GM12878 (cell line): Measurements from ENCODE around the gene PHEX. TPM values are rescaled to one million over a fixed set of nuclear protein-coding genes. Genes with fewer than 3 reads are reported as not detected.

Source experiments
- ATAC-seq: fragments of 200-7000 bp; cut with Tn5 transposase; 3 replicates; pipeline ENCODE4 v1.9.1; 2020; ENCODE audit warnings: mild to moderate bottlenecking, moderate library complexity
- BruUV-seq: library from RNA; stranded (reverse); fragments of 400-500 nt; replicated peaks from 2 replicates; lab custom pipeline; 2021; lab: Mats Ljungman, UMichigan
- CTCF ChIA-PET: fragments of 300-600 bp; sonication (Branson Sonifier 250); formaldehyde crosslinking; extraction: SDS; loops from one replicate; lab custom pipeline; 2021; ENCODE audit warnings: inconsistent platforms; lab: Yijun Ruan, JAX
- POLR2A ChIA-PET: fragments of 350-600 bp; formaldehyde crosslinking; extraction: SDS; loops from one replicate; lab custom pipeline; 2021; ENCODE audit warnings: inconsistent platforms; lab: Charles Lee
- RAD21 ChIA-PET: fragments of 300-600 bp; sonication (Branson Sonifier 250); formaldehyde crosslinking; loops from one replicate; lab custom pipeline; 2023; ENCODE audit warnings: antibody characterized with exemption; ENCODE audit not compliant: unreplicated experiment; lab: Charles Lee
- SMC1A ChIA-PET: fragments of 300-600 bp; sonication (Branson Sonifier 250); formaldehyde crosslinking; loops from one replicate; lab custom pipeline; 2023; ENCODE audit not compliant: unreplicated experiment, uncharacterized antibody; lab: Charles Lee
- DNase-seq: peaks from one replicate; pipeline ENCODE4 v3.0.0-alpha.2; 2011; ENCODE audit warnings: low read depth, low spot score
- FAIRE-seq: peaks from 3 replicates; lab custom pipeline; 2011; peaks lifted over from hg19 to GRCh38; lab: Jason Lieb, UNC
- H2AFZ ChIP-seq: 2 replicates; pipeline ENCODE4 v1.6.0; 2011; ENCODE audit warnings: low read depth, low read length, control low read depth; ENCODE audit not compliant: control insufficient read depth
- H3K27ac ChIP-seq: 2 replicates; pipeline ENCODE4 v1.5.1; 2011; ENCODE audit warnings: control low read depth; ENCODE audit not compliant: control insufficient read depth, insufficient read depth
- H3K27me3 ChIP-seq, 2 experiments: replicated peaks in 1 of 2; 2 replicates each; pipeline versions ENCODE4 v1.6.0 to v1.6.1; 2011; ENCODE audit warnings: low read length in 1 of 2; ENCODE audit not compliant: control insufficient read depth in 2 of 2, insufficient read depth in 2 of 2
- H3K36me3 ChIP-seq, 2 experiments: 2 replicates each; pipeline ENCODE4 v1.5.1; 2011; ENCODE audit warnings: low read length in 1 of 2; ENCODE audit not compliant: control insufficient read depth in 2 of 2, insufficient read depth in 2 of 2
- H3K4me1 ChIP-seq: 2 replicates; pipeline ENCODE4 v1.6.1; 2011; ENCODE audit warnings: mild to moderate bottlenecking, low read length, moderate library complexity, mixed read lengths; ENCODE audit not compliant: control insufficient read depth, insufficient read depth
- H3K4me2 ChIP-seq: 2 replicates; pipeline ENCODE4 v1.6.0; 2011; ENCODE audit warnings: control low read depth; ENCODE audit not compliant: control insufficient read depth, insufficient read depth
- H3K4me3 ChIP-seq: fragments of 200-600 bp; sonication (generic); 2 replicates; pipeline ENCODE4 v1.5.1; 2016
- H3K79me2 ChIP-seq: 2 replicates; pipeline ENCODE4 v1.6.0; 2011; ENCODE audit warnings: low read length; ENCODE audit not compliant: control insufficient read depth, insufficient read depth
- H3K9ac ChIP-seq: 2 replicates; pipeline ENCODE4 v1.8.0; 2011; ENCODE audit warnings: low read length, control low read depth, mixed read lengths; ENCODE audit not compliant: control insufficient read depth, insufficient read depth
- H3K9me3 ChIP-seq: replicated peaks from 3 replicates; pipeline ENCODE4 v1.5.1; 2011; ENCODE audit warnings: mild to moderate bottlenecking, low read length; ENCODE audit not compliant: control insufficient read depth, insufficient read depth
- H4K20me1 ChIP-seq: 2 replicates; pipeline ENCODE4 v1.6.0; 2011; ENCODE audit not compliant: control insufficient read depth, insufficient read depth
- CBX3 ChIP-seq: fragments of 200-600 bp; sonication (generic); IDR thresholded peaks from 2 replicates; pipeline ENCODE4 v1.6.1; 2016; ENCODE audit warnings: low read depth, borderline replicate concordance
- CHD4 ChIP-seq: fragments of 200-600 bp; sonication (generic); IDR thresholded peaks from 2 replicates; pipeline ENCODE4 v1.6.1; 2016; ENCODE audit warnings: mild to moderate bottlenecking
- FOS ChIP-seq: IDR thresholded peaks from 3 replicates; pipeline ENCODE4 v1.6.1; 2011; ENCODE audit warnings: borderline replicate concordance; ENCODE audit not compliant: insufficient read length; ENCODE audit errors: extremely low read depth
- IRF4 ChIP-seq: IDR thresholded peaks from 2 replicates; pipeline ENCODE4 v1.6.1; 2011; ENCODE audit warnings: low read depth, low read length
- JUND ChIP-seq: IDR thresholded peaks from 2 replicates; pipeline ENCODE4 v1.6.1; 2012; ENCODE audit warnings: low read depth, mild to moderate bottlenecking, low read length, improper control_type of control experiment, moderate library complexity
- NRF1 ChIP-seq: conservative IDR thresholded peaks from 2 replicates; pipeline ENCODE4 v1.6.1; 2011; ENCODE audit warnings: mild to moderate bottlenecking, low read depth, low read length, improper control_type of control experiment
- PAX5 ChIP-seq: IDR thresholded peaks from 2 replicates; pipeline ENCODE4 v1.6.1; 2011; ENCODE audit warnings: low read depth, low read length, borderline replicate concordance
- RAD21 ChIP-seq: IDR thresholded peaks from 2 replicates; pipeline ENCODE4 v1.6.1; 2011; ENCODE audit warnings: mild to moderate bottlenecking, low read depth, low read length, moderate library complexity; ENCODE audit not compliant: insufficient read depth
- YBX1 ChIP-seq: fragments of 450-650 bp; IDR thresholded peaks from 2 replicates; pipeline ENCODE4 v1.6.1; 2016; ENCODE audit warnings: antibody characterized with exemption
- ZNF592 ChIP-seq: fragments of 450-650 bp; IDR thresholded peaks from 2 replicates; pipeline ENCODE4 v1.6.1; 2017; ENCODE audit warnings: mild to moderate bottlenecking, moderate library complexity
- WGBS: methylation state at CpG from one replicate; pipeline ENCODE4 v1.1.6; 2016; ENCODE audit warnings: low lambda C conversion rate; ENCODE audit not compliant: insufficient replicate concordance, insufficient coverage; ENCODE audit errors: missing lambda C conversion rate; 5-methylcytosine and 5-hydroxymethylcytosine counted together
- in situ Hi-C: fragments of 300-500 bp; cut with MboI; formaldehyde crosslinking; loops from 9 replicates; pipeline ENCODE4 v1.14.3; 2018; ENCODE audit warnings: mixed read lengths
- intact Hi-C: fragments of 100-400 bp; cut with micrococcal nuclease; formaldehyde crosslinking; loops from one replicate; pipeline ENCODE4 v1.14.2; 2022; ENCODE audit not compliant: unreplicated experiment
- polyA plus RNA-seq, 11 experiments: library from polyadenylated mRNA; depleted of rRNA in 4 of 11; unstranded in 6 of 11; stranded (reverse) in 5 of 11; fragments of >200 nt; fragmentation: Nextera tagmentation in 4 of 11; fragmentation: Illumina TruSeq in 1 of 11; extraction: Ambion mirVana in 4 of 11; extraction: Trizol in 1 of 11; gene quantifications; 1 replicate in 1 of 11; 2 replicates in 10 of 11; pipeline versions ENCODE4 v1.2.1 to v1.2.3, GENCODE V29; 2011 to 2016; ENCODE audit warnings: inconsistent platforms in 2 of 11, missing spikeins in 2 of 11, low read depth in 1 of 11
- total RNA-seq, 4 experiments: library from RNA; depleted of rRNA in 3 of 4; stranded (reverse); fragments of >200 nt in 3 of 4; fragmentation: Illumina TruSeq in 1 of 4; extraction: Trizol in 1 of 4; gene quantifications; 2 replicates each; pipeline versions ENCODE4 v1.2.1 to v1.2.3, GENCODE V29; 2013 to 2021
- TF ChIP-seq, protein P1 (sequence below): IDR thresholded peaks from 2 replicates; pipeline ENCODE4 v1.6.1; 2012; ENCODE audit warnings: improper control_type of control experiment, low read depth, low read length; ENCODE audit not compliant: insufficient replicate concordance
- TF ChIP-seq, protein P2 (sequence below): fragments of 450-650 bp; IDR thresholded peaks from 2 replicates; pipeline ENCODE4 v1.6.1; 2017; ENCODE audit warnings: mild to moderate bottlenecking

The PHEX gene
- total and polyA plus RNA-seq, 10 of the 15 experiments (the other 5 are each of a cell fraction or from before 2014, with no cell fraction given) = 0.12 to 97.2 (median 0.55) TPM

GRCh38 chrX:22125481-22125880 lies 93.4 kb downstream of the PHEX start:
- H3K9ac ChIP-seq = no peak overlapping the region
- H3K27ac ChIP-seq = no peak overlapping the region
- H4K20me1 ChIP-seq = no peaks in the 10 kb centered on the region
- CTCF ChIA-PET = interaction anchor here (1.5 to 2.8 kb wide), 4 partner anchors 10 to 623 kb away, joined by 3 to 20 read pairs (median 6); no protein-coding TSS in a partner anchor
- H3K4me3 ChIP-seq = no peak overlapping the region
- DNase-seq = no peak
- no peaks in the 10 kb centered on the region for H3K36me3 ChIP-seq
- ATAC-seq = no peak
- H3K79me2 ChIP-seq = no peaks in the 10 kb centered on the region
- H3K9me3 ChIP-seq = no peaks in the 10 kb centered on the region
- intact Hi-C loops (no loop called here), in situ Hi-C loops (no loop called here)
- RAD21 ChIA-PET = interaction anchor here (1.5 kb wide), 1 partner anchor 11 kb away, joined by 6 read pairs; no protein-coding TSS in a partner anchor
- no peak overlapping the region for H3K4me2 ChIP-seq
- no peaks in the 10 kb centered on the region for H3K4me1 ChIP-seq
- POLR2A ChIA-PET = interaction anchor here (0.6 kb wide), 1 partner anchor 12 kb away, joined by 3 read pairs; no protein-coding TSS in a partner anchor
- no peak overlapping the region for H2AFZ ChIP-seq
- no peak for FAIRE-seq
- BruUV-seq = no TSS peak
- WGBS = 0% methylated on average over 1 of the region's 1 CpG
- SMC1A ChIA-PET = interaction anchor here (0.6 to 2.2 kb wide), 4 partner anchors 10 to 65 kb away, joined by 3 to 9 read pairs (median 4); no protein-coding TSS in a partner anchor
- H3K27me3 ChIP-seq = no peaks in the 10 kb centered on the region
- TF ChIP-seq ZNF592 (no peak), JUND (no peak), IRF4 (no peak), CBX3 (no peak), NRF1 (no peak), PAX5 (no peak), FOS (no peak), RAD21 (no peak), YBX1 (no peak), CHD4 (no peak)
- TF ChIP-seq, protein P1, sequence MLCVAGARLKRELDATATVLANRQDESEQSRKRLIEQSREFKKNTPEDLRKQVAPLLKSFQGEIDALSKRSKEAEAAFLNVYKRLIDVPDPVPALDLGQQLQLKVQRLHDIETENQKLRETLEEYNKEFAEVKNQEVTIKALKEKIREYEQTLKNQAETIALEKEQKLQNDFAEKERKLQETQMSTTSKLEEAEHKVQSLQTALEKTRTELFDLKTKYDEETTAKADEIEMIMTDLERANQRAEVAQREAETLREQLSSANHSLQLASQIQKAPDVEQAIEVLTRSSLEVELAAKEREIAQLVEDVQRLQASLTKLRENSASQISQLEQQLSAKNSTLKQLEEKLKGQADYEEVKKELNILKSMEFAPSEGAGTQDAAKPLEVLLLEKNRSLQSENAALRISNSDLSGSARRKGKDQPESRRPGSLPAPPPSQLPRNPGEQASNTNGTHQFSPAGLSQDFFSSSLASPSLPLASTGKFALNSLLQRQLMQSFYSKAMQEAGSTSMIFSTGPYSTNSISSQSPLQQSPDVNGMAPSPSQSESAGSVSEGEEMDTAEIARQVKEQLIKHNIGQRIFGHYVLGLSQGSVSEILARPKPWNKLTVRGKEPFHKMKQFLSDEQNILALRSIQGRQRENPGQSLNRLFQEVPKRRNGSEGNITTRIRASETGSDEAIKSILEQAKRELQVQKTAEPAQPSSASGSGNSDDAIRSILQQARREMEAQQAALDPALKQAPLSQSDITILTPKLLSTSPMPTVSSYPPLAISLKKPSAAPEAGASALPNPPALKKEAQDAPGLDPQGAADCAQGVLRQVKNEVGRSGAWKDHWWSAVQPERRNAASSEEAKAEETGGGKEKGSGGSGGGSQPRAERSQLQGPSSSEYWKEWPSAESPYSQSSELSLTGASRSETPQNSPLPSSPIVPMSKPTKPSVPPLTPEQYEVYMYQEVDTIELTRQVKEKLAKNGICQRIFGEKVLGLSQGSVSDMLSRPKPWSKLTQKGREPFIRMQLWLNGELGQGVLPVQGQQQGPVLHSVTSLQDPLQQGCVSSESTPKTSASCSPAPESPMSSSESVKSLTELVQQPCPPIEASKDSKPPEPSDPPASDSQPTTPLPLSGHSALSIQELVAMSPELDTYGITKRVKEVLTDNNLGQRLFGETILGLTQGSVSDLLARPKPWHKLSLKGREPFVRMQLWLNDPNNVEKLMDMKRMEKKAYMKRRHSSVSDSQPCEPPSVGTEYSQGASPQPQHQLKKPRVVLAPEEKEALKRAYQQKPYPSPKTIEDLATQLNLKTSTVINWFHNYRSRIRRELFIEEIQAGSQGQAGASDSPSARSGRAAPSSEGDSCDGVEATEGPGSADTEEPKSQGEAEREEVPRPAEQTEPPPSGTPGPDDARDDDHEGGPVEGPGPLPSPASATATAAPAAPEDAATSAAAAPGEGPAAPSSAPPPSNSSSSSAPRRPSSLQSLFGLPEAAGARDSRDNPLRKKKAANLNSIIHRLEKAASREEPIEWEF = no peak
- TF ChIP-seq, protein P2, sequence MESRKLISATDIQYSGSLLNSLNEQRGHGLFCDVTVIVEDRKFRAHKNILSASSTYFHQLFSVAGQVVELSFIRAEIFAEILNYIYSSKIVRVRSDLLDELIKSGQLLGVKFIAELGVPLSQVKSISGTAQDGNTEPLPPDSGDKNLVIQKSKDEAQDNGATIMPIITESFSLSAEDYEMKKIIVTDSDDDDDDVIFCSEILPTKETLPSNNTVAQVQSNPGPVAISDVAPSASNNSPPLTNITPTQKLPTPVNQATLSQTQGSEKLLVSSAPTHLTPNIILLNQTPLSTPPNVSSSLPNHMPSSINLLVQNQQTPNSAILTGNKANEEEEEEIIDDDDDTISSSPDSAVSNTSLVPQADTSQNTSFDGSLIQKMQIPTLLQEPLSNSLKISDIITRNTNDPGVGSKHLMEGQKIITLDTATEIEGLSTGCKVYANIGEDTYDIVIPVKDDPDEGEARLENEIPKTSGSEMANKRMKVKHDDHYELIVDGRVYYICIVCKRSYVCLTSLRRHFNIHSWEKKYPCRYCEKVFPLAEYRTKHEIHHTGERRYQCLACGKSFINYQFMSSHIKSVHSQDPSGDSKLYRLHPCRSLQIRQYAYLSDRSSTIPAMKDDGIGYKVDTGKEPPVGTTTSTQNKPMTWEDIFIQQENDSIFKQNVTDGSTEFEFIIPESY = no peak
